ENCODE results near the gene COA8. TPM values are rescaled to one million over a fixed set of nuclear protein-coding genes. Genes with fewer than 3 reads are reported as not detected.
"Not testable (repeated sequence)": the region's sequence is repeated elsewhere in the genome, so short reads cannot be mapped to it uniquely, and the experiment has no call there.

The COA8 gene
- total RNA-seq, 2 experiments from 2014 or later, result 29.1 to 33.5 TPM

DNA sequence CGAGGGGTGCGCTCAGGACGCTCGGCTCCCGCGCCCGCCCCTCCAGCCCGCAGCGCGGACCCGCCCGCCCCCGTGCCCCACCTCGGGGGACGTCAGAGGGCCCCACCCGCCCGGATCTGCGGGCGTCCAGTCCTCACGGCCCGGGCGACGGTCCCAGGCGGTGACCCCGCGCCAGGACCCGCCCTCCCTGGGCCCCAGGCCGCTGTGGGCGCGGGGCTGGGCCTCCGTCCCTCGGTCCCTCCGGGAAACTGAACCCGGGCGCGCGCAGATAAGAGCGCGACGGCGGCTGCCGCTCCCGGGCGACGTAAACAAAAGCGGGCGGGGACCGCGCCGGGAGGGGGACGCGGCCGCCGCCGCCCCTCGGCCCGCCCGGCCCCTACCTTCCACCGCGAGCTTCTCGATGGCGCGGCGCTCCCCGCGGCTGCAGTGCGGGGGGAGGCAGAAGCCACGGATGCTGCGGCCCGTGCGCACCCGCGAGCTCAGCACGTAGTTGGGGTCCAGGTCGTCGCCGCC lies 41.3 kb upstream of the COA8 start:
- Mint-ChIP-seq H3K4me1 (peaks cover 10% of the 10 kb centered on the region), H3K4me3 (peak overlapping the region; percentile 42), H3K27ac (no peak overlapping the region), H3K27me3 (peaks cover 21% of the 10 kb centered on the region), H3K36me3 (no peaks in the 10 kb centered on the region), H3K9me3 (ENCODE audit: low read depth) (no peaks in the 10 kb centered on the region)
- DNase-seq, result no peak
- ATAC-seq, result peak; percentile 32
- CTCF ChIA-PET, result interaction anchor here (0.6 to 6.3 kb wide), 13 partner anchors 8 to 122 kb away, joined by 3 to 79 read pairs (median 3); partner anchors contain the start of gene TRMT61A

DNA sequence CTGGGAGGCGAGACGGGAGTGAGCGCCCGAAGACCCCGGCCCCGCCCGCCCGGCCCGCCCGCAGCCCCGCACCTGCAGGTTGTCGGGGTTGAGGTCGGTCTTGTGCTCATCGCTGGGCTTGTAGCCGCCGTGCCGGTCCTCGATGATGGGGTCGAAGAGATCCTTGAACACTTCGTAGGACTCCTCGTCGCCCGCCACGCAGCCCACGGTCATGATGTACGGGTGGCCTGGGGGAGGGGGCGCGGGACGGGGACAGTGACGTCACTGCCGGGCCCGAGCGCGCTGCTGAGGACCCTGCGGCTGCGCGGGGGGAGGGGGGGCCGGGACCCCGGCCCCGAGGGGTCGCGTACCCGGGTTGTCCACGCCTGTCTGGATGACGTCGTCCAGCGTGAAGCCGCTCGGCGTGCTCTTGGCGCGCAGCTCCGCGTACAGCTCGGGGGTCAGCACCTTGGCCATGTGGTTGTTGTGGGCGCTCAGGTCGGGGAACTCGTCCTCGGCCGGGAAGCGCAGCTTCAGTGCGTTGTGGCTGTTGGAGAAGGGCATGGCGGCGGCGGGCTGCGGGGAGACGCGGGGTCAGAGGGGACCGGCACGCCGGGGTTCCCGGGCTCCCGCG lies 40.7 kb upstream of the COA8 start:
- ATAC-seq (peak; percentile 3), DNase-seq (no peak)
- H3K9me3 Mint-ChIP-seq (ENCODE audit: low read depth), result no peaks in the 10 kb centered on the region
- H3K4me3 Mint-ChIP-seq, result no peak overlapping the region
- H3K27me3 Mint-ChIP-seq, result peaks cover 21% of the 10 kb centered on the region
- H3K4me1 Mint-ChIP-seq, result peaks cover 14% of the 10 kb centered on the region
- H3K27ac Mint-ChIP-seq, result no peak overlapping the region
- no peaks in the 10 kb centered on the region for H3K36me3 Mint-ChIP-seq
- CTCF ChIA-PET, result interaction anchor here (0.7 to 6.3 kb wide), 7 partner anchors 10 to 198 kb away, joined by 3 to 79 read pairs (median 4); no protein-coding TSS in a partner anchor

DNA sequence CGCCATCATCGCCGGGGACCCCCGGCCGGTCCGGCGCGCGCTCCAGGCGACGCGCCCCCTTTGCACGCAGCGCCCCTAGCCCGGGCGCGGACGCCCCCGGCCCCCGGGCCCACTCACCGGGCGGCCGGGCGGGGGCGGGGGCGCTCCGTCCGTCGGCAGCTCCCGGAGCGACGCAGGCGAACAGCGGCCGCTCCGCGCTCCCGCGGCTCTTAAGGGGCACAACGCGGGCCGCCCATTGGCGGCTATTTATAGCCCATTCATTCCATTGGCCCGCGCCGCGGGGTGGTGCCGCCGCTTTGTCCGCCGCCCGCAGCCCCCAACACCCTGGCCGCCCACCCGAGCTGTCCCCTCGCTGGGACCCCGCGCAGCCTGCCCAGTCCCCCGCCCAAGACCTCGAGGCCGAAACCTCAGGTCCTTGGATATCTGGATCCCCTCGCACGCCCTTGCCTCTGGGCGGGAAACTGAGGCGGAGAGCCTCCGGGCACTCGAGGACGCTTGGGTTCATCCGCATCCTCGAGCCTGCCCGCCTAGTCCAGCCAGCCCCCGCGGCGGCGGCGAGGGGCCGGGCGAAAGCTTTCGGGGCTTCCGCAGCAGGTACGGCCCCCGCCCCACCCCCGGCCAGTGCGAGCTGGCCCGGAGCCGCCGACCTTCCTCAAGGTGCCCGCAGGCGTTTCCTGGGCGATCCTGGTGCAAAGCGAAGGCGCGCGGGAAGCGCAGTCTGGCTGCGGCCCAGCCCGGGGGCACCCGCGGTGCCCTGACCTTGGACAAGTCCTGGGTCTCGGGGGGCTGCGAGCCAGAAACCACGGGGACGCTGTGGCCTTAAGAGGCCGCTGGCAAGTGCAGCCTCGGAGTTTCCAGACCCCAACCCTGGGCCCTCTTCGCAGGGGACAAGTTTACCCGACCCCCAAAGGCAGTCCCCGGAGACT lies 39.8 kb upstream of the COA8 start, which contains the start of gene CKB:
CKB (minus strand) TSS at position 182 of the 926 bp plus-strand sequence. CDS start 337 bp downstream, outside the sequence.
- CTCF ChIA-PET, result interaction anchor here (1.2 kb wide), 1 partner anchor 17 kb away, joined by 4 read pairs; no protein-coding TSS in a partner anchor
- Mint-ChIP-seq H3K4me3 (peak within 1 kb of the TSS; percentile 22), H3K36me3 (no peaks in the 10 kb centered on the region), H3K27ac (no peak within 1 kb of the TSS), H3K9me3 (ENCODE audit: low read depth) (no peaks in the 10 kb centered on the region), H3K27me3 (peaks cover 21% of the 10 kb centered on the region), H3K4me1 (peaks cover 20% of the 10 kb centered on the region)
- ATAC-seq (no peak), DNase-seq (no peak)

DNA sequence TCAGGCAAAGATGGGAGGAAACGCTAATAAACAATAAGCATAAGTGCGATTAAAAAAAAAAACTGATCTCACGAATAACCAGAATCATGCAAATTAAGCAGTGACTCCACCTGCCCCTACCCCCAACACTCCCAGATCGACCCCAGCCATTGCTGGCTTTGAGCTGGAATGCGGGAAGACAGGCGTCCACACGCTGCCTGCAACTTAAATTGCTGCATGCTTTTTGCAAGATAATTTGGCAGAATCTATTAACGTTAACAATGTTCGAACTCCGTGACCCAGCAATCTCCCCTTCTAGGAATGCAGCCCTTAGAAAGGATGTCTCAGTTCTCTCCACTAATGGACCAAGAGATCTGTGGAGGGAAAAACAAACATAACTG lies 39.2 kb upstream of the COA8 start:
- ATAC-seq, result no peak
- DNase-seq, result no peak
- H3K9me3 Mint-ChIP-seq (ENCODE audit: low read depth), result no peaks in the 10 kb centered on the region

DNA sequence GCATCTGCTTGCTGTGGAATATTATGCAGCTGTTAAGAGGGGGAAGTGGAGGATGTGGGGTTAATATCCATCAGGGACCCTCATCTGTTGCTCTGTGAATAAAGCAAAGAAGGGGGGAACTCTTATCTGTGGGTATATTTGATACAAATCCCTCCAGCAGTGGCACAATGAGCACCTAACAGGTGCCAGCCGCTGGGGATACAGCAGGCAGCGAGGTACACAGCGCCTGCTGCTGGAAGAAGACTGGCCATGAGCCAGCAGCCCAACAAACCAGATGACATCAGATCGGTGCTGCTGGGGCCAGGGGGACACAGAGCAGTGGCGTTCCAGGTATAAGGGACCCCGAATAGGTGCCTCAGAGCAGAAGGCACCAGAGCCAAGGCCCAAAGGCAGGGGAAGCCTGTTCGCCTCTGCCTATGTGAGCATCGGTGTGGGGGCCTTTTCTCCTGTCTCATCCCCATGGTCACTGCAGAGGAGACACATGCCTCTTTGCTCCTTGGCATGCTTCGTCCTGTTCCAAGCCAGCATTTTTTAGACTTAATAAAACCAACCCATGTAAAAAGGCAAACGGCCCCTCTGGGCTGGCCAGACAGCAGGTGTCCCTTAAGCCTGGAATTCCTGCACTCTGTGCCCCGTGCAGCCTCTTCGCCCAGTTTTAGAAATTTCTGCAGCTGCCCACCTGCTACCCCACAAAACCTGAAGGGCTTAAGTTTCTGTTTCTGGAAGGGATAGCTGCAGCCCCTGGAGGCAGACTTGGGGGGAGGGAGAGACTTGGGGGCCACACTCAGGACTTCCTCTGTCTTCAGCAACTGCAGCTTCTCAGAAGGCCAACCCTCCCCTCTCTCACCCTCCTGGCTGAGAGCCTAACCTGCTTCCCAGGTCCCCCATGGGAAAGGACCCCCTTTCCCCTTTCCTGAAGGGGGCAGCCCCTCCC lies 38.5 kb upstream of the COA8 start:
- no peak for DNase-seq
- Mint-ChIP-seq H3K4me1 (peaks cover 19% of the 10 kb centered on the region), H3K27ac (no peak overlapping the region), H3K36me3 (no peaks in the 10 kb centered on the region), H3K9me3 (ENCODE audit: low read depth) (no peaks in the 10 kb centered on the region), H3K4me3 (no peak overlapping the region), H3K27me3 (peaks cover 21% of the 10 kb centered on the region)
- no peak for ATAC-seq
- CTCF ChIA-PET, result no interaction called here

More for the DNA sequence above, 39.2 kb upstream of the COA8 start:
- H3K36me3 Mint-ChIP-seq, result no peaks in the 10 kb centered on the region
- H3K27me3 Mint-ChIP-seq, result peaks cover 21% of the 10 kb centered on the region
- CTCF ChIA-PET, result no interaction called here
- peaks cover 23% of the 10 kb centered on the region for H3K4me1 Mint-ChIP-seq
- H3K4me3 Mint-ChIP-seq, result peak overlapping the region; percentile 22
- no peak overlapping the region for H3K27ac Mint-ChIP-seq

DNA sequence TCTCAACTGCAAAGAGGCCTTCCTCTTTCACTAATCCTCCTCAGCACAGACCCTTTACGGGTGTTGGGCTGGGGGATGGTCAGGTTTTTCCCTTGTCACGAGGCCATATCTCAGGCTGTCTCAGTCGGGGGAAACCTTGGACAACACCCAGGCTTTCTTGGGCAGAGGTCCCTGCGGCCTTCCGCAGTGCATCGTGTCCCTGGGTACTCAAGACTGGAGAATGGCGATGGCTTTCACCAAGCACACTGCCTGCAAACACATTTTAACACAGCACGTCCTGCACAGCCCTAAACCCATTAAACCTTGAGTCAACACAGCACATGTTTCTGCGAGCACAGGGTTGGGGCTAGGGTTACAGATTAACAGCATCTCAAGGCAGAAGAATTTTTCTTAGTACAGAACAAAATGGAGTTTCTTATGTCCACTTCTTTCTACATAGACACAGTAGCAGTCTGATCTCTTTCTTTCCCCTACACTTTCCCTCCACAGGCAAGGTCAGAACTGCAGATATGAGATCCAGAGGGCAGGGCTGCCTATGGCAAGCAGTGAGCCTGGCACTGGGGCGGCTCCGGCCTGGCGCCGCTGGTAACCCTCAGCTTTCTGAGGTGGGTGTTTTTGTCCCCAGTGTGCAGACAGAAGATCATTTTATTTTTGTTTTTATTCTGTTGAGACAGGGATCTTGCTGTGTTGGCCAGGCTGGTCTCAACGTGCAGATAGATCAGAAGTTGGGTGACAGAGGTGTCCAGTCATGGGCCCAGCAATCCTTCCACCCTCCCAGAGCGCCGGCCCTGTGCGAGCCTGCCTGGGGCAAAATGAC lies 37.1 kb upstream of the COA8 start:
- peaks cover 19% of the 10 kb centered on the region for H3K27me3 Mint-ChIP-seq

DNA sequence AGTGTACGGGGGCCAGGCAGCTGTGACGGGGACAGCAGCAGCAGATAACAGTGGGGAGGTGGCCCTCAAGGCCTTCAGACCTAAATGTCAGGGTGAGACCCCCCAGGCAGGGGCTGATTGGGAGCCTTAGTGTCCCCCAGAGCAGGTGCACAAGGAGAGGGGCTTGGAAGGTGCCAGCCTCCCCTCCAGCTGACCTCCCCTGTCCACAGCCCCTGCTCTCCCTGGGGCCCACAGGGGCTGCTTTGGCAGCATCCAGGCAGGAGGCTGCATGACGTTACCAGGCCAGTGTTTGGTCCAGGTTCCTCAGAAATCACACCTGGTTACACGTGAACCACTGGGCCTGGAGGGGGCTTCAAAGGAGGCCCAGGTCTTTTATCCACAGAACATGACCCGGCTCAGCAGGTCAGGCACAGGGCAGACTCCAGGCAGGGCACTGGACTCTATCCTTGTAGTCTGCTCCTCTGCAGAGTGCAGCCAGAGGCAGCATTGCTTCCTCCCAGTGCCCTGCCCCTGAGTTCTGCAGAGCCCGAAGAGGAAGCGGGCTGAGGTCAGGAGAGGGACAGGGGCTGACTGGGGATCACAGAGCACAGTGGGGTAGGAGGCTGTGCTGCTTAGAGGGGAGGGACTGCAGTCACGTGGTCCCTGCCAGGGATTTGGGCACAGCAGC lies 36.4 kb upstream of the COA8 start:
- Mint-ChIP-seq H3K27ac (no peak overlapping the region), H3K9me3 (ENCODE audit: low read depth) (no peaks in the 10 kb centered on the region), H3K4me1 (peaks cover 29% of the 10 kb centered on the region), H3K27me3 (peaks cover 19% of the 10 kb centered on the region), H3K36me3 (no peaks in the 10 kb centered on the region), H3K4me3 (no peak overlapping the region)
- ATAC-seq (no peak), DNase-seq (no peak)
- CTCF ChIA-PET, result interaction anchor here (1.0 to 3.5 kb wide), 2 partner anchors 7 to 20 kb away, joined by 3 to 22 read pairs; no protein-coding TSS in a partner anchor

More for the DNA sequence above, 37.1 kb upstream of the COA8 start:
- H3K27ac Mint-ChIP-seq; H3K36me3 Mint-ChIP-seq; ATAC-seq; CTCF ChIA-PET; H3K9me3 Mint-ChIP-seq (ENCODE audit: low read depth); DNase-seq; H3K4me3 Mint-ChIP-seq: not testable (repeated sequence)
- peaks cover 28% of the 10 kb centered on the region for H3K4me1 Mint-ChIP-seq

DNA sequence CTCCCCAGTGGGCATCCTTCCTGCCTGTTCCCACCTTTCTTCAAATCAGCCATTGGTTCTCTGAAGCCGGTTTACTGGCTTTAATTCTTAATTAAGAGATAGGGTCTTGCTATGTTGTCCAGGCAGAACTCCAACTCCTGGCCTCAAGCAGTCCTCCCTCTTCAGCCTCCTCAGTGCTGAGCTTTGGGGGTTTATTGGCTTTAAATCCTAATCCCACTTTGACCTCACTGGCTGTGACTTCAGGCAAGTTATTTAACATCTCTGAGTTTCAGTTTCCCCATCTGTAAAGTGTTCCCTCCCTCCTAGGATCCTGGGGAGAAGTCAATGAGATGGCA lies 35.9 kb upstream of the COA8 start:
- no peak overlapping the region for H3K27ac Mint-ChIP-seq
- H3K4me3 Mint-ChIP-seq, result no peak overlapping the region
- ATAC-seq, result no peak

DNA sequence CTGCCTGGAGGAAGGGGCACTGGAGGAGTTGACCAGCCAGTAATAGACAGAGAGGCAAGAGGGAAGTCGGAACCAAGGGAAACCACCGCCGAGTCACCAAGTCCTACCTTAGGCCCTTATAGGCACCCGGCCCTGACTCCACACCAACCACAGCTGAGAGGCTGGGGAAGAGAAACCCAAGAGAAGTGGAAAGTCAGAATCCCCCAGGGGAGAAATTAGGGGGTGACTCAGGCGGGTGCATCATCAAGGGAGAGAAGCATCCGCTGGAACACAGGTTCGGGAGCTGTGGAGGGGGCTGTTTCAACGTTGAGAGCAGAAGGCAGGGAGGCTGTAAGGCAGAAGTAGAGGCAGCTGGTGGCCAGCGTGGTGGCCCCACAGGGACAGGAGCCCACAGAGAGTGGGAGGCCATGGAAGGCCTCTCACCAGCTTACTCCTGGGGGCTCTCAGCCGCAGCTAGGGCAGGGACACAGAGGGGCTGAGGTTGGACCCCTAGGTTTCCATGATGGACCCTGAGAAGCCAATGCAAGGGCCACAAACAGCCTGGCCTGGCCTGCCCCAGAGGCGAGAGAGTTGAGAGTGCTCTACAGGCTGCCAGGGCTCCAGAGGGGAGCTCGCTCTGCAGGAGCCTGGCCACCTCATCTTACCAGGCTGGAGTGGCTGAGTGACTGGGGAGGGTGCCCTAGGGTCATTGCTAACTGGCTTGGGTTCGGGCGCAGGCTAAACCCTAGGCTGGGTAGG lies 35.2 kb upstream of the COA8 start:
- Mint-ChIP-seq H3K4me3 (peak overlapping the region; percentile 20), H3K27ac (peak overlapping the region; percentile 26), H3K27me3 (peaks cover 17% of the 10 kb centered on the region), H3K36me3 (no peaks in the 10 kb centered on the region), H3K9me3 (ENCODE audit: low read depth) (no peaks in the 10 kb centered on the region), H3K4me1 (peaks cover 29% of the 10 kb centered on the region)
- ATAC-seq, result no peak
- no peak for DNase-seq
- CTCF ChIA-PET, result interaction anchor here (1.0 to 3.5 kb wide), 4 partner anchors 8 to 833 kb away, joined by 3 to 22 read pairs (median 3); no protein-coding TSS in a partner anchor

More for the DNA sequence above, 35.9 kb upstream of the COA8 start:
- Mint-ChIP-seq H3K9me3 (ENCODE audit: low read depth) (no peaks in the 10 kb centered on the region), H3K4me1 (peaks cover 29% of the 10 kb centered on the region), H3K36me3 (no peaks in the 10 kb centered on the region), H3K27me3 (peaks cover 19% of the 10 kb centered on the region)
- CTCF ChIA-PET, result interaction anchor here (1.0 to 3.5 kb wide), 3 partner anchors 8 to 832 kb away, joined by 3 to 22 read pairs (median 3); no protein-coding TSS in a partner anchor
- no peak for DNase-seq

DNA sequence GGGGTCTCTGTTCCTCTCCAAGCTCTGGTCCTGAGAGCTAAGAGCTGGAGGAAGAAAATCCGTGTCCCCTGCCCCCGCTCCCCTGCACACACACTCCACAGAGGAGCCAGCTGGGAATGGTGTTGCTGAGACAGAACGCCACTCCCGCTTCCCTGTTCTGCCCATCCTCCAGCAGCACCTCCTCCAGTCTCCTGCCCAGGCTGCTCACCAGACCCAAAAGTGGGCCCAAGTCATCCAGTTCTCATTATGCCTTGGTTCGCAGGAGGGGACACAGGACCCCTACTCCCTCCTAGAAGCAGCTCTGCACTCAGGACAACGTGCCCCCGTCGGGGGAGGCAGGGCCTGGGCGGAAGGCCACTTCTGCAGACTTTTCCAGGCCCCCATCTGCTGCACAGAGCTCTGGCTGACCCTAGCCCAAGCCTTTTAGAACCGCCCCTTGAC lies 34.6 kb upstream of the COA8 start:
- H3K9me3 Mint-ChIP-seq (ENCODE audit: low read depth), result no peaks in the 10 kb centered on the region
- peak overlapping the region; percentile 90 for H3K27ac Mint-ChIP-seq
- peaks cover 16% of the 10 kb centered on the region for H3K27me3 Mint-ChIP-seq
- H3K4me3 Mint-ChIP-seq, result peak overlapping the region; percentile 91
- ATAC-seq (no peak), DNase-seq (no peak)
- peaks cover 29% of the 10 kb centered on the region for H3K4me1 Mint-ChIP-seq
- H3K36me3 Mint-ChIP-seq, result no peaks in the 10 kb centered on the region
- CTCF ChIA-PET, result interaction anchor here (1.2 to 3.5 kb wide), 5 partner anchors 7 to 834 kb away, joined by 3 to 22 read pairs (median 3); no protein-coding TSS in a partner anchor

Measured in activated CD8-positive, alpha-beta memory T cell treated with anti-CD3 and anti-CD28 coated beads, Interleukin-2, amount 10 ng/mL, durations not matched to agents 7 days and 5 days (primary cell).